Stimulated activated CD8-positive, alpha-beta memory T cell treated with anti-CD3 and anti-CD28 coated beads, Interleukin-15, amount 100 ng/mL, for 48 hours (primary cell): ENCODE data around the gene AGPAT3.
A peak's percentile ranks its signal among the peaks of the same experiment; 100 is the strongest.
"Not testable (repeated sequence)": the region's sequence is repeated elsewhere in the genome, so short reads cannot be mapped to it uniquely, and the experiment has no call there.

Experiments used
- DNase-seq, 2 donors: peaks; one replicate each; pipeline ENCODE4 v3.0.0-alpha.2; 2020; ENCODE audit warnings: low read depth in 2 of 2

AGPAT3 gene, protein sequence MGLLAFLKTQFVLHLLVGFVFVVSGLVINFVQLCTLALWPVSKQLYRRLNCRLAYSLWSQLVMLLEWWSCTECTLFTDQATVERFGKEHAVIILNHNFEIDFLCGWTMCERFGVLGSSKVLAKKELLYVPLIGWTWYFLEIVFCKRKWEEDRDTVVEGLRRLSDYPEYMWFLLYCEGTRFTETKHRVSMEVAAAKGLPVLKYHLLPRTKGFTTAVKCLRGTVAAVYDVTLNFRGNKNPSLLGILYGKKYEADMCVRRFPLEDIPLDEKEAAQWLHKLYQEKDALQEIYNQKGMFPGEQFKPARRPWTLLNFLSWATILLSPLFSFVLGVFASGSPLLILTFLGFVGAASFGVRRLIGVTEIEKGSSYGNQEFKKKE

DNA sequence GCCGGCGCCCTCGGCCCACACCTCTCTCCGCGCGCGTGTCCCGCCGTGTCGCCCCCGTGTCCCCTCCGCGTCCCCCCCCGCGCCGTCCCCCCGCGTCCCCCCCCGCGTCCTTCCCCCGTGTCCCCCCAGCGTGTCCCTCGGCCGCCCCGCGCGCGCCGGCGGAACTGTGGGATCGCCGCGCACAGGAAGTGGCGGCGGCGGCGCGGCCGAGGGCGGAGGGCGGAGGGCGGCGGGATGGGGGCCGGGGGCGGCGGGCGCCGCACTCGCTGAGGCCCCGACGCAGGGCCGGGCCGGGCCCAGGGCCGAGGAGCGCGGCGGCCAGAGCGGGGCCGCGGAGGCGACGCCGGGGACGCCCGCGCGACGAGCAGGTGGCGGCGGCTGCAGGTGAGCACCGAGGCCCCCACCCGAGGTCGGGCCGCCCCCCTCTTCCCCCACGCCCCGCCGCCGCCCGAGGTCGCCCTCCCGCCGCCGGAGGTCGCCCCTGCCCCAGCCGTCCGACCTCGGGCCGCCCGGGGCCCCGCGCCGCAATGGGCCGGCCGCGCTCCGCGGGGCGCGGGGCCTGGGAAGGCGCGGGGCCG, at the start of gene AGPAT3:
AGPAT3 (plus strand) TSS at position 262 of the 578 bp plus-strand sequence. CDS start 94,459 bp downstream, outside the sequence.
- no peak for DNase-seq

DNA sequence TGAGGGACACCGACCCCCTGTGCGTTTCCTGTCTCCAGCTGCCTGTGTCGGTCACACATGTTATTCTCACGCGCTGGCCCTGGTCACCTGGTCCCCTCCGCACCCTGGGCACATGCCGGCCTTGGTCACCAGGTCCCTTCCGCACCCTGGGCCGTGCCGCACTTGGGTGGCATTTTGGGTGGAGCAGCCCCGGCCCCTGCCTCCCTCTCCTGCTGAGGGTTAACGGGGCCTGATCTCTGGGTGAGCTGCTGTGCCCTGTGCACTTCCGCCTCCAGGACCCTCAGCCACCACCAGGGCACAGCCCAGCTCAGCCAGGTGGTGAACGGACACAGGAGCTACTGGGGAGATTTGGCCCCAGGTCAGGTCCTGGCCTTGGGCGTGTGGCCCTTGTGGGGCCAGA, 49.0 kb upstream of the AGPAT3 start:
- DNase-seq = no peak

DNA sequence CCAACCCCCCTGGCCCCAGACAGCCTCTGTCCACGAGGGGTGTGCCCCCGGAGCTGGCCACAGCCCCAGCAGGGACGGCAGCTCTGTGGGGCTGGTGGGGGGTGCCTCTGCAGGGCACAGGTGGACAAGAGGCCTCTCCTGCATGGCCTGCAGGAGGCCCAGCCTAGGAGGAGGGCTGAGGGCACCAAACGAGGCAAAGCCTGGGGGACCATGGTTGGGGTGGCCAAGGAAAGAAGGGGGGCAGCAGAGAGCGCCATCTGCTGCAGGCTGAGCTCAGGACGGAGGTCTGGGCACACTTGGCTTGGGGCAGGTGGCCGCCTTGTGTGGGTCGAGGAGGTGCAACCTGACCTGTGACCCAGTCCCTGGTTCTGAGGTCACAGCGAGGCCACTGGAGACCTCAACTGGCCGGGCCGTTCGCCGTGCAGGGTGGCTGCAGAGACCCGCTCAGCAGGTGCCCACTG, 48.4 kb upstream of the AGPAT3 start:
- DNase-seq = no peak

DNA sequence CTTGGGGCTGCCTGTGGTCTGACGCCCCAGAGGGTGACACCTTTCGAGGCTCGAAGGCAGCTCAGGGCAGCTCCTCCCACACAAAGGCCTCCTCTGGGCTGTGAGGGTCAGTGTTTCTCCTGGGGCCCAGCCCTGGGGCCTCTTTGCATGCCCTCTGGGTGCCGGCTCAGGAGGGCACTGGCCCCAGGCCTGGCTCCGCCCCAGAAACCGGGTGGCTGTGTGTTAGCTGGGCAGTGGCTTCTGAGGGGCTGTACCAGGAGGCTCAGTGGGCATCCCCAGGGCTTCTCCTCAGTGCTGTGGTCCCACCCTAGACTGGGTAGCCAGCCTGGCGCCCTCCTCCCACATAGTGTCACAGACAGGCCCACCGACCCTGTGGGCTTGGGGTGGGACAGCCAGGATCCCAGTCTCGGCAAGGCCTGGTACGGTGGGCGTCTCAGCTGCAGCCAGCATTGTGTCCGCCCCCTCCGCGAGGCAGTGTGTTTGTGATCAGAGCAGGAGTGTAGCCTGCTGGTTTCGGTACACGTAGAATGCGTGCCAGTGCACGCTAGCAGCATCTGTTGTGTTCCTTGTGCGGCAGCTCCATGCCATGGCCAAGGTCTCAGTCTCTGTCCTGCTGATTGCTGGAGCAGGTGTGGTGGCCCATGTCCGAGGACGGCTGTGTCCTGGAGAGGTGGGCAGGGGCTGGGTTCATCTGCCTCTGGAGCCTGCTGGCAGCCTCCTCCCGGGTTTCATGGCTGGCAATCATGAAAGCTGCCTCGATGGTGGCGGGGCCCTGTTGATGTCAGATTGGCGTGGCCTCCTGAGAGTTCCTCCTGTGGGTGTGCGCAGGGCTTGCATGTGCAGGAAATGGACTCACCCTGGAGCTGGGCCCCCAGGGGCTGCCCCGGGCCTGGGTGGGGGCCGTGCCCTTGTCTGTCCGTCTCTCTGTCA, 47.6 kb upstream of the AGPAT3 start:
- no peak for DNase-seq

DNA sequence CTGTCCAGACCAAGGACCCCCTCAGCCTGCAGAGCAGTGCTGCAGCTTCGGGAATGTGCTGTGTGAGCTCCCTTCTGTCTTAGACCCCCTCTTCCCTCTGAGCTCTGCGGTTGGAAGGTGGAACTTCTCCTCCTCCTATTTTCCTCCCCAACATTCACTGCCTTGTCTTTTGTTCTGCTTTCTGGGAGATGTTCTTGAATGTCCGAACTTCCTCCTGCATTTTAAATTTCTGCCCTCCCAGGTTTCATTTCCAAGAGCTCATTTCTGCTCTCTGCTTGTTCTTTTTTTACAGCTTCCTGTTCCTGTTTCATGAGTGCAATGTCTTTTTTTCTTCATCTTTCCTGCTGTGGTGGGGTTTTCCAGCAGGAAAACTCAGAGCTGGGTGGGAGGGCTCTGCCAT, 46.3 kb upstream of the AGPAT3 start:
- DNase-seq = no peak

DNA sequence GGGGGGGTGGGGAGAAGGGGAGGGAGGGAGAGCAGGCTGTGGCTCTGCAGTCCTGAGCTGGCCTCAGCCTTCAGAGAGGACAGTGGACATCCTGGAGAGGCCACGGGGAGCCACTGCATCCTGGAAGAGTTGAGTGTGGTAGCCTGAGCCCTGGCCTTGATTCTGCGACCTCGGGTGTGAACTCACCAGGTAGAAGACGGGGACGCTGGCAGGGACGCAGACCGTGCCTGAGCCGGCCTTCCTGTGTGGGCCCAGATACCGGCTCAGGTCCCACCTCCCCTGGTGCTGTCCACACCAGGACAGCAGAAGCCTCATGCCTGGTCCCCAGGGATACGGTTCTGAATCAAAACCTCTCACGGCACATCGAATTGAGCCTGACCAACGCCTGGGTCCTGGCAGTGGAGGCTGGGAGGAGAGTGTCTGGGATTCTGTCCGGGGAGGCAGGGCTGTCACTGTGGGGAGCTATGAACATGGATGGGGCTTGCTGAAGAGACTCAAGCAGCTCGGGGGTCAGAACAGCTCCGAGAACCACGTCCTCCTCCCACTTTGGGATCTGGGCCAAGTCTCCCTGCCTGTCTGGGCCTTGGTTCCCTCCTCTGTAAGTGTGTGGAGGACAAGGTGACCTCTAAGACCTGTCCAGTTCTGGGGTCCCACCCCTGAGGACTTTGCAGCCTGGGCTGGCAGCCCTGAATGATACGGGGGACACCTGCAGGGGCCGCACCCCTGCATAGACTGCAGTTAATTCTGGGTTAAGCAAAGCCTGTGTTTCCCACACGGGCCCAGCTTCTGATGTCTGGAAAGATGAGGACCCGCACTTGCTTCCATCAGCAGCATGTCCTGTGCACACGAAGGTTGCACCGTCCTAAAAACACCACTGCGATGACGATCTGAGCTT, 45.3 kb upstream of the AGPAT3 start:
- DNase-seq = no peak

DNA sequence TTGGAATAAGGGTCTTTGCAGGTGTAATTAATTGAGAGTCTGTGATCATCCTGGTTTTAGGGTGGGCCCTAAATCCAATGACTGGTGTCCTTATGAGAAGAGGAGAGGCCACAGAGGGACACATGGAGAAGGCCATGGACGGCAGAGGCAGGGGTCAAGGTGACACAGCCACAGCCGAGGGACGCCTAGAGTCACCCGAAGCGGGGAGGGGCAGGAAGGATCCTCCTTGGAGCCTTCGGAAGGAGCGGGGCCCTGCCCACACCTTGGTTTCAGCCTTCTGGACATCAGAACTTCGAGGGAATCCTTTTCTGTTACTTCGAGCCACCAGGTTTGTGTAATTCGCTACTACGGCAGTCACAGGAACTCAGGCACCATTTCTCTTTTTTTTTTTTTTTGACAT, 44.6 kb upstream of the AGPAT3 start:
- no peak for DNase-seq

DNA sequence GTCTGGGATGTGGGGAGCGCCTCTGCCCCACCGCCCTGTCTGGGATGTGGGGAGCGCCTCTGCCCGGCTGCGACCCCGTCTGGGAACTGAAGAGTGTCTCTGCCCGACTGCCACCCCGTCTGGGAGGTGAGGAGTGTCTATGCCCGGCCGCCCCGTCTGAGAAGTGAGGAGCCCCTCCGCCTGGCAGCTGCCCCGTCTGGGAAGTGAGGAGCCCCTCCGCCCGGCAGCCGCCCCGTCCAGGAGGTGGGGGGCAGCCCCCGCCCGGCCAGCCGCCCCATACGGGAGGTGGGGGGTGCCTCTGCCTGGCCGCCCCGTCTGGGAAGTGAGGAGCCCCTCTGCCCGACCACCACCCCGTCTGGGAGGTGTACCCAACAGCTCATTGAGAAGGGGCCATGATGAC, 42.9 kb upstream of the AGPAT3 start:
- DNase-seq = not testable (repeated sequence)

DNA sequence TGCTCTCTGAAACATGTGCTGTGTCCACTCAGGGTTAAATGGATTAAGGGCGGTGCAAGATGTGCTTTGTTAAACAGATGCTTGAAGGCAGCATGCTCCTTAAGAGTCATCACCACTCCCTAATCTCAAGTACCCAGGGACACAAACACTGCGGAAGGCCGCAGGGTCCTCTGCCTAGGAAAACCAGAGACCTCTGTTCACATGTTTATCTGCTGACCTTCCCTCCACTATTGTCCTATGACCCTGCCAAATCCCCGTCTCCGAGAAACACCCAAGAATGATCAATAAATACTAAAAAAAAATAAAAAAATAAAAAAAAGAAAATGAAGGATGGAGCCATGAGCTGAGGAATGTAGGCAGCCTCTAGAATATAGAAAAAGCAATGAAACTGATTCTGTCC, 42.3 kb upstream of the AGPAT3 start:
- not testable (repeated sequence) for DNase-seq

DNA sequence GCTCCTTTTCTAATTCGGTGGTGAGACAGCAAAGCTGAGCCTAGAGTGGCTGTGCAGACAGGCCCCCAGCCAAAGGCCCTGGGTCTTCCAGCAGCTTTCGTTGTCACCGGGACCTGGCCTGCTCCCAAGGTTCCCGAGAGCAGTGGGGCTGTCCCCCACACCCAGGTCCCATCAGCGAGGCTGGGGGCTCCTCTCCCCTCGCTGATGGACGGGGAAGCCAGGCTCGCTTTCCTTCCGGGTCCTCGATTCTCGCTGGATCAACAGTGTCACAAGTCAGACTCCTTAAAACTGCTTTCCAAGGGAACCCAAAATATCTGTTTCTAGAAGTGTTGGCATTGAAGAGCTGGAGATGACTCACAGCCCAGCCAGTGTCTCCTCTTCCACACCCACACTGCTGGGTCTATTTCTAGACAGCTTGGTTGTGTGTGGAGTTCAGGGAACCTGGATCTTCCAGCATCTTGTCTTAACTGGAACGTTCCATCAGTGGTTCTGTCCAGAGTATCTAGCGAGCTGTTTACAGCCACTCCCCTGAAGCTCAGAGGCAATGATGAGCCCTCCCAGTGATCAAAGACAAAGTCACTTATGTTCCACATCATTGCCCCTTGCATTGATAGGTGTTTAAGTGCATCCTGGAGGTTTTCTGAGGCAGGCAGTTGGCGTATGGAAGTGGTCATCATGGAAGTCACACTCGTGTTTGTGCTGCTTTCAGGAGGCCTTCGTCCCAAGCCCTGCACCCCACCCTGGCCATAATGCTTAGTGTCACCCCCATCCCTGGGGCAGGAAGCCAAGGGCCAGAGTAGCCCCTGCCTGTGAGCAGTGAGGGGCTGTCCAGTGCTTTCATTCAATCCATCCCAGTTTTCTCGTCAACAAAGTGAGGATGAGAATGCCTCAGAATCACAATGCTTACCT, 40.4 kb upstream of the AGPAT3 start:
- DNase-seq = no peak

DNA sequence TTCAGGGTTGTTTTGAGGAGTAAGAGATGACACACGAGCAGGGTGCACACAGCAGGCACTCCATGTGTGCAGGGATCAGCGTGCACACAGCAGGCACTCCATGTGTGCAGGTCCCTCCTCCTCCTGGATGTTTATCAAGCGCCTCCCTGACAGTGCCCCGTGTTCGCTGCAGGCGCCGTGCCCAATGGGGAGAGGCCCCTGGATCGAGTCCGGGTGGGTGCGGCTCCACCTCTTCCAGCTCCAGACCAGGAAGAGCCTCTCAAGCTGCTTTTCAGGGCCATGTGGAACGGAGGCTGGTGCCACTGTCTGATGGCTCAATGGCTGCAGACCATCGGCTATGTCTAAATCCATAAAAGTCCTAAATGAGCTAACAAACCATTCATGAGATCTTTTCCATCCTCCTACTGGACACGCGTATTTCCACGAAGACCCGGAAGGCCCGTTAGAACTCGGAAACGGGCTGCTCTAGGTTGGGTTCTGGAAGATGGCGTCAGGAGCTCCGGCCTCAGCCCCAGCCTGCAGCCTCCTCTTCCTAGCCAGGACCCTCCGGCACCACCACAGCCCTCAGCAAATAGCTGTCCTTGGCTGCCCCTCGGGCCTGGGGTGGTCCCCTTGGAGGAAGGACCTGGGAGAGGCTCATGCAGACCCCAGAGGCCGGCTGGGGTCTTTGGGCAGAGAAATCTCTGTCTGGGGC, 39.6 kb upstream of the AGPAT3 start:
- DNase-seq = no peak

DNA sequence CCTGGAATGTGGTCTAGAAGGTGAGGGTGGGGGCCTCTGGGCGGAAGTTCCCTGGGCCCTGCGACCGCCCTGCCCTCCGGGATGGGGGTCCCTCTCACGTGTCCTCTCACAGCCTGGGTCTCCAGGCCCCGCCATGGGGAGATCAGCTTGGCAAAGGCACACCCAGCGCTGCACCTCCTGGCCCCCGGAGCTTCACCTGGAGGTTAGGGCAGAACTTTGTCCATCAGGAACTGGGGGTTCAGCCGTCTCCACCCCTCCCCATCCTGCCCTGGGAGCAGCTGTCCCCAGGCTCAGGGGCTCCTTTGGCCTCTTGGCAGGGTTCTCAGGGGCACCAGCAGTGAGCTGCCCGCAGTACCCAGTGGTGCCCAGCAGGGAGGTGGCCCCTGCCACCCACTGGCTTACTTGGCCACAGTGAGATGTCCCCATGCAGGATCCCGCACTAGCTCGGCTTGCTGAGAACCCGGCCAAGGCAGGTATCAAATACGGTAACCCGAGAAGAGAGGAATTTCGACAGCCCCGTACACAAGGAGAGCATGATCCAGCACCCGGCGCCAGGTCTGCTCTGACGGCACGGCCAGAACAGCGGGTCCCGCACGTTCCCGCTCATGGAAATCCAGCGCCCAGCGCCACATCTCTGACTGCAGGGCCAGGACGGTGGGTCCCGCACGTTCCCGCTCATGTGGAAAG, 38.9 kb upstream of the AGPAT3 start:
- no peak for DNase-seq

DNA sequence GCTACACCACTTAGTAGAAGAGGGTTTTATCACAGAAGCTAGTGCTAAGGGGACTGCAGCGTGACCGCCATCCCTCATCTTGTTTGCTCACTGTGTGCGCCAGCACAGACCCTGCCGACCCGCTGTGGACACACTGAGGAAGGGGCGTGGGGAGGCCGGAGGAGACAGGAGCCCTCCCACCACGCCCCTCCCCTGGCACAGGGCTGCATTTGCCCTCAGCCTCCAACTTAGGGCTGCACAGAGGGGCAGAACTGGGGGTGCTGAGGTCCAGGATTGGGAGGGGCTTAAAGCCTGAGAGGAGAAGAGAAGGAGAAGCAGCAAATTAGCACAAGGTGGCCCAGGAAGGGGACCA, 38.4 kb upstream of the AGPAT3 start:
- DNase-seq = no peak

DNA sequence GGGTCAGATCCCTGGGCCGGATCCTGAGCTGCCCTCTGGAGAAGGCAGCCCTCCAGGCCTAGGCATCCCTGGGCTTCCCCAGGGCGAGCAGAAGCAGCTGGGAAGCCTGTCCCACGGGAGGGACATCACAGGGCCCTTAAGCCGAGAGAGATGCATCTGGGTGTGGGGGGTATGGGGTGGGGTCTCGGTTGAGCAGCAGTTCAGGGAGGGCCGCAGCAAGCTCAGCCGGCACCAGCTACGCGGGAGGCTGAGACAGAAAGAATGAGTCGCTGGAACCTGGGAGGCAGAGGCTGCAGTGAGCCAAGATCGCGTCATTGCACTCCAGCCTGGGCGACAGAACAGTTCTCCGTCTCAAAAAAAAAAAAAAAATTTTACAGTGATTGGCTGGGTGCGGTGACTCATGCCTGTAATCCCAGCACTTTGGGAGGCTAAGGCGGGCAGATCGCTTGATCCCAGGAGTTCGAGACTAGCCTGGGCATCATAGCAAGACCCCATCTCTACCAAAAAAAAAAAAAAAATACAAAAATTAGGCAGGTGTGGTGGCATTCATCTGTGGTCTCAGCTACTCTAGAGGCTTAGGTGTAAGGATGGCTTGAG, 37.9 kb upstream of the AGPAT3 start:
- DNase-seq = peak in 1 of 2 donors; percentile 29

DNA sequence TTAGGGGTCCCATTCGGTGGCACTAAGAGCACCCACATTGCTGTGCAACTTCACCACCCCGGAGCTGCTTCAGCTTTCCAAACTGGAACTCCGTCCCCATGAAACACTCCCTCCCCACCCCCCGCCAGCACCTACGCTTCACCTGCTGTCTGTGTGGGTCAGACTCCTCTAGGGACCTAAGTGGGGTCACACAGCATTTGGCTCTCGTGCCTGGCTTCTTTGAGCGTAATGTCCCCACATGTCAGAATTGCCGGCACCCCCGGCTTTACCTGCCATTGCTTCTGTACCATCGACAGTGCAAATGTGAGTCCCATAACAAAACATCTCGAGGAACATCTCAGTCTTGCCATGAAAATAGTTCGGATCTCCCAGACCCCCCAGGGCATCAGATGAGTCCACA, 35.9 kb upstream of the AGPAT3 start:
- DNase-seq = no peak

DNA sequence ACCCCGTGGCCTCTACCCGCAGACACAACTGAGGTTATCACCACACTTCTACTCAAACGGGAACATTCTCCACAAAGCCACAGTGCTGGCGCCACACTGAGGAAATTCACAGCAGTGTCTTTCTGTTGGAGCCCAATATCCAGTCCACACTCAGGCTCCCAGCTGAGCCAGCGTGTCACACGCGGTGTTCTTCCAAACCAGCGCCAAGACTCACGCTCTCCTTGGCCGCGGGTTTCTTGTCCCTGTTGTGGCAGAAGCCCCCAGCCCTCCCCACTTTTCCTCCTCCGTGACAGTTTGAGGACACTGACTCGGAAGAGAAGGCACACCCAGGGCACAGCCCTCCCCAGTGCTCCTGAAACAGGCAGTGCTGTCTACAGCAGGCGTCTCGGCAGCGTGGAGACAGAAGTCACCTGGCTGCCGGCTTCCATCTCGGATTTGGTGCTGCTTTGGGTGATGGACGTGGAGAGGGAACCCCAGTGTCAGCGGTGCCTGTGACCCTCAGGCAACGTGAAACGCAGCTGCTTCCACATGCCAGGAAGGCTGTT, 35.4 kb upstream of the AGPAT3 start:
- no peak for DNase-seq

DNA sequence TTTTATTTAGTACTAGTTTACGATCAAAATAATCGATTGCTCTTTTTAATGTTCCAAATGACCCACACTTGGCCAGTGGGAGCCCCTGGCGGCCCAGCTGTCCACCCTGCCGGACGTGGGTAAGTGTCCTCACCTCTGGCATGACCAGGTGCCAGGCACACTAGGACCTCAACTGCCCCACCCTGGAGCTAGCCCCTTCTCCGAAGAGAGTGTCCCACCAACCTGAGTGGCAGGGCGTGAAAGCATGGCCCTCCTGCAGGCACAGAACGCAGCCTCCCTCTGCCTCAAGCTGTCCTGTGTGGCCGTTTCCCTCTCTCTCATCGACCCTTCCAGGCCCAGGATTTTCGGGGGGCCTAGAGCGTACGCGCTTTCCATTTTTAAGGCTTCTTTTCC, 32.9 kb upstream of the AGPAT3 start:
- DNase-seq = no peak

DNA sequence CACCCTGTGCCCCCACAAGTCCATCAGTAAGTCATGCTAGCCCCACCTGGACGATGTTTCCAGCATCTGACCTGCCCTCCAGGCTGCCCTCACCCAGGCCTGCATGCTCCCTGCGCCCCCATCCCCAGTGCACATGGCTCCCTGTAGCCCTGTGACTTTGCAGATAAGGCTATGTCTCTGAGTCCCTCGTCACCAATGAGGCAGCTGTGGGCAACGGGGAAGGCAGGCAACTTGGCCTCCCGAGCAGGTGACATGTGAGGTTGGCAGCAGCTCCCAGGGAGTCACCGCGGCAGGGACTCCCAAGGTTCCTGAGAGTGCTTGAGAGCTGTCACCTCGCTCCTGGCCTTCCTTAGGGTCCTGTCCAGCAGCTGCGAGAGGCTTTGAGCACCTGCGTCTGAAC, 32.4 kb upstream of the AGPAT3 start:
- no peak for DNase-seq
